ENCODE measurements around the gene IGFBP5.
A peak's percentile ranks its signal among the peaks of the same experiment; 100 is the strongest.

Gene IGFBP5

GRCh38 chr2:216690853-216691741 is 4.3 kb downstream of the IGFBP5 start:
- TF ChIP-seq CTCF (IDR thresholded peaks at IDR 0.05; ENCODE audit: insufficient read depth, low read depth, low read length, missing control alignments): no peak
- no peak for DNase-seq (ENCODE audit: low read depth)
- H3K4me3 ChIP-seq (ENCODE audit: low read depth, low read length): no peak overlapping the region

- TF ChIP-seq CTCF (IDR thresholded peaks at IDR 0.05; ENCODE audit: insufficient read depth, low read depth, low read length, missing control alignments): no peak
- H3K4me3 ChIP-seq (ENCODE audit: low read depth, low read length): no peak overlapping the region
- DNase-seq (ENCODE audit: low read depth): no peak
Observed at GRCh38 chr2:216690456-216690852, 4.9 kb downstream of the IGFBP5 start.

- no peak for TF ChIP-seq CTCF (IDR thresholded peaks at IDR 0.05; ENCODE audit: insufficient read depth, low read depth, low read length, missing control alignments)
- H3K4me3 ChIP-seq (ENCODE audit: low read depth, low read length): no peak overlapping the region
- no peak for DNase-seq (ENCODE audit: low read depth)
Observed at GRCh38 chr2:216689397-216689796, 6.0 kb downstream of the IGFBP5 start.

GRCh38 chr2:216688731-216689340 is 6.5 kb downstream of the IGFBP5 start:
- DNase-seq (ENCODE audit: low read depth): no peak
- H3K4me3 ChIP-seq (ENCODE audit: low read depth, low read length): no peak overlapping the region
- TF ChIP-seq CTCF (IDR thresholded peaks at IDR 0.05; ENCODE audit: insufficient read depth, low read depth, low read length, missing control alignments): no peak

GRCh38 chr2:216687646-216688045 is 7.7 kb downstream of the IGFBP5 start:
- DNase-seq (ENCODE audit: low read depth): peak; percentile 26
- no peak overlapping the region for H3K4me3 ChIP-seq (ENCODE audit: low read depth, low read length)
- TF ChIP-seq CTCF (IDR thresholded peaks at IDR 0.05; ENCODE audit: insufficient read depth, low read depth, low read length, missing control alignments): peak; percentile 39

GRCh38 chr2:216687111-216687510 is 8.2 kb downstream of the IGFBP5 start:
- no peak for TF ChIP-seq CTCF (IDR thresholded peaks at IDR 0.05; ENCODE audit: insufficient read depth, low read depth, low read length, missing control alignments)
- no peak overlapping the region for H3K4me3 ChIP-seq (ENCODE audit: low read depth, low read length)
- no peak for DNase-seq (ENCODE audit: low read depth)
